Glutamatergic neuron (in vitro differentiated cells): ENCODE results near the gene CFAP53. TPM values are rescaled to one million over a fixed set of nuclear protein-coding genes. Genes with fewer than 3 reads are reported as not detected.

Experiments used
- DNase-seq: peaks from one replicate; pipeline ENCODE4 v3.0.0; 2022
- H3K27ac Mint-ChIP-seq: one replicate; pipeline ENCODE4 v1.8.0; 2020; ENCODE audit warnings: mild to moderate bottlenecking, mixed read lengths, inconsistent platforms; ENCODE audit not compliant: unreplicated experiment
- H3K27me3 Mint-ChIP-seq: one replicate; pipeline ENCODE4 v1.8.0; 2020; ENCODE audit warnings: mild to moderate bottlenecking, moderate library complexity, mixed read lengths, inconsistent platforms; ENCODE audit not compliant: unreplicated experiment
- H3K36me3 Mint-ChIP-seq: one replicate; pipeline ENCODE4 v1.8.0; 2020; ENCODE audit warnings: mild to moderate bottlenecking, mixed read lengths, inconsistent platforms; ENCODE audit not compliant: unreplicated experiment
- H3K4me1 Mint-ChIP-seq: one replicate; pipeline ENCODE4 v1.8.0; 2020; ENCODE audit warnings: mild to moderate bottlenecking, low read depth, mixed read lengths, inconsistent platforms; ENCODE audit not compliant: unreplicated experiment
- H3K4me3 Mint-ChIP-seq: one replicate; pipeline ENCODE4 v1.8.0; 2020; ENCODE audit warnings: mild to moderate bottlenecking, mixed read lengths, inconsistent platforms; ENCODE audit not compliant: unreplicated experiment
- H3K9me3 Mint-ChIP-seq: one replicate; pipeline ENCODE4 v1.8.0; 2020; ENCODE audit warnings: mild to moderate bottlenecking, moderate library complexity, mixed read lengths, inconsistent platforms; ENCODE audit not compliant: unreplicated experiment
- CTCF ChIP-seq: fragments of 200-600 bp; sonication (generic); IDR thresholded peaks from one replicate; pipeline ENCODE4 v1.5.0; 2021; ENCODE audit not compliant: partially characterized antibody, unreplicated experiment
- total RNA-seq: library from RNA; stranded (reverse); fragmentation: NEBNext Ultra II Directional; extraction: Animal tissue kit (Norgen Biotek cat#: 25700); gene quantifications from one replicate; pipeline ENCODE4 v1.2.1, GENCODE V29; 2021; ENCODE audit not compliant: unreplicated experiment

The CFAP53 gene
- total RNA-seq, 1 donor from 2014 or later = 0.22 TPM

- Mint-ChIP-seq H3K4me1 (no peaks in the 10 kb centered on the region), H3K36me3 (peaks cover 4% of the 10 kb centered on the region), H3K27ac (no peak overlapping the region), H3K9me3 (peaks cover 3% of the 10 kb centered on the region), H3K27me3 (peaks cover 8% of the 10 kb centered on the region), H3K4me3 (no peak overlapping the region)
- no peak for TF ChIP-seq CTCF
- no peak for DNase-seq
Observed at GRCh38 chr18:50199346-50199855, 66.9 kb downstream of the CFAP53 start.

DNA sequence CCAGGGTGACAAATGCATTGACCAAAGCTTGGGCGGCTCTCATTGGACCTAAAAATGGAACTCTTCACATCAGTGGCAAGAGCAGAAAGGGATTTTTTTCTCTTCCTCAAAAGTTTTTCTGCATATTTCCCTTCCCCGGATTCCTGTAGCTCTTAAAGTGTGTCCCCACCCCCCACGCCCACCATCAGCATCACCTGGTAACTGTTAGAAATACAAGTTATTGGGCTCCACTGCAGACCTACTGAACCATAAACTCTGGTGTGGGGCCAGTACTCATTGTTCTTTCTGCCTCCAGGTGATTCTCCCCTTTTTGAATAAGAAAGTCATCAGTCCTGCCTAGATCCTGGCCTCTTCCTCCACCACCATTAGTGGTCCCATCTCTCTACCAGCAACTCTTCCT is 70.0 kb downstream of the CFAP53 start:
- H3K27ac Mint-ChIP-seq = no peak overlapping the region
- H3K4me1 Mint-ChIP-seq = no peaks in the 10 kb centered on the region
- H3K36me3 Mint-ChIP-seq = peaks cover 10% of the 10 kb centered on the region
- H3K27me3 Mint-ChIP-seq = peaks cover 12% of the 10 kb centered on the region
- no peak for TF ChIP-seq CTCF
- H3K9me3 Mint-ChIP-seq = peaks cover 3% of the 10 kb centered on the region
- H3K4me3 Mint-ChIP-seq = peak overlapping the region; percentile 49
- DNase-seq = no peak

- H3K27ac Mint-ChIP-seq = no peak overlapping the region
- peaks cover 12% of the 10 kb centered on the region for H3K27me3 Mint-ChIP-seq
- H3K9me3 Mint-ChIP-seq = peaks cover 3% of the 10 kb centered on the region
- peak overlapping the region; percentile 70 for H3K4me3 Mint-ChIP-seq
- no peak for DNase-seq
- peaks cover 10% of the 10 kb centered on the region for H3K36me3 Mint-ChIP-seq
- no peak for TF ChIP-seq CTCF
- H3K4me1 Mint-ChIP-seq = no peaks in the 10 kb centered on the region
Observed at GRCh38 chr18:50195689-50196088, 70.6 kb downstream of the CFAP53 start.

GRCh38 chr18:50194631-50195532 is 71.4 kb downstream of the CFAP53 start, which contains the start of gene MYO5B:
MYO5B (minus strand) TSS chr18:50195147; CDS start chr18:50194793, 354 bp downstream.
- Mint-ChIP-seq H3K27me3 (peaks cover 12% of the 10 kb centered on the region), H3K4me3 (peak within 1 kb of the TSS; percentile 83), H3K4me1 (no peaks in the 10 kb centered on the region), H3K36me3 (peaks cover 10% of the 10 kb centered on the region), H3K27ac (no peak within 1 kb of the TSS), H3K9me3 (peaks cover 3% of the 10 kb centered on the region)
- peak; percentile 55 for DNase-seq
- TF ChIP-seq CTCF = peak; percentile 37
